Pons (tissue), 1 donor: ENCODE results near the gene ABHD17A.
A peak's percentile ranks its signal among the peaks of the same experiment; 100 is the strongest.

Experiments used
- DNase-seq: peaks from one replicate; pipeline ENCODE4 v3.0.0-alpha.2; 2016; ENCODE audit warnings: low spot score

The ABHD17A gene

DNA sequence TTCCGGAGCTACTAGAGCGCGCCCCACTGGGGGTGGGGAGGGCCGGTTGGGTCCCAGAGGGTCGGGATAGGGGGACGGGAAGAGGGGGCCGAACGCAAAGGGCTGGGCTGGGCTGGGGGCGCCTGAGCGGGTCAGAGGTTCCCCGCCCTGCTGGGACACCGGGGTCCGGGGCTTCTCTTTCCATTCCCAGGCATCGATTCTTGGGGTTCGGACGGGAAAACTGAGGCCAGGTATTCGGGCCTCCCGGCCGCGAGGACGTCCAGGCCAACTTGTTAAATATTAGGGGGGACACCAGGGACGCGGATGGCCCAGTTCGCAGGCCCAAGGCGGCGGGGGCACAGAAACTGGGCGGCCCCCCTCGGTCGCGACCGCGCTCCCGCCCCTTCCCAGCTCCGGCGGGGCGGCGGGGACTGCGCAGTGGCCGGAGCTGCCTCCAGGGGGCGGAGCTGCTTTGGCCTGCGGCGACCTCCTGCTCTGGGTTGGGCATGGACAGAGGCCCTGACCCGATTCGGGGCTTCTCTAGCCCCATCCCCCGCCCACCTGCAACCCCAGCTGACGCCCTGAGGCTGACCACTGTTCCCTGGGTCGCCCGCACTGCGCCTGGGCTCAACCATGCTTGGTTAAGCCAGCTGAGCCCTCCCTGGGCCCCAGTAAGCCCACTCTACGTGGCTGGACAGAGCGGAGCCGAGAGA, 20.7 kb downstream of the ABHD17A start:
- DNase-seq = no peak

DNA sequence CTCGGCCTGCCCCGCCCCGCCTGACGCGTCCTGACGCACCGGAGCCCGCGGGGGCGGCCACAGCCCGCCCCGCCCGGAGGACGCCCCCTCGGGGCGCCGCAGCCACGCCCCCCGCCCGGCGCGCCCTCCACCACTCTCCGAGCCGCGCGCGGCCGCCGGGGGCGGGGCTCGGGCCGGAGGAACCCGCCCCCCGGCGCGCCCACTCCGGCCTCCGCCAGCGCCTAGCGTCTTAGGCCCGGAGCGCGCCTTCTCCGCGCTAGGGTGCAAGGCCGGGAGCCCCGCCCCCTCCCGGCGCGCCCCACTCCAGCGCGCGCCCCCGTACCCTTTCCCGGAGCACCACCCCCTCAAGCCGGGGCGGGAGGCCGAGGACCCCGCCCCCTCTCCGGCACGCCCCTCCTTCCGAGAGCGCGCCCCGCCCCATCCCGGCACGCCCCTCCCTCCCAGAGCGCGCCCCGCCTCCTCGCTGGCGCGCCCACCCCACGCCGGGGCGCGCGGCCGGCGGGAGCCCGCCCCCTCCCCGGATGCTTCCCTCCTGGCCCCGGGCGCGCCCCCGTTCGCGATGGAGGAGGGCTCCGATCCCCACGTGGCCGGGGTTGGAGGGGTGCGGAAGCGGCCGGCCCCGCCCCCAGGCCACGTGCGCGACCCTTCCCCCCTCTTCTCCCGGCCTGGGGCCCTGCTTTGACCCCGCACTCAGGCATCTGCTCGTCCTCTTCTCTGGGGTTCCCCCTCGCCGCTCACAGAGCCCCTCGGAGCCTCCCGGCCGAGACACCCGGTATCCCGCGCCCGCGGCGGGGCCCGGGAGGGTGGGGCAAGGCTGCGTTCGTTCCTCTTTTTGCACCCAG, 21.4 kb downstream of the ABHD17A start:
- peak; percentile 86 for DNase-seq

DNA sequence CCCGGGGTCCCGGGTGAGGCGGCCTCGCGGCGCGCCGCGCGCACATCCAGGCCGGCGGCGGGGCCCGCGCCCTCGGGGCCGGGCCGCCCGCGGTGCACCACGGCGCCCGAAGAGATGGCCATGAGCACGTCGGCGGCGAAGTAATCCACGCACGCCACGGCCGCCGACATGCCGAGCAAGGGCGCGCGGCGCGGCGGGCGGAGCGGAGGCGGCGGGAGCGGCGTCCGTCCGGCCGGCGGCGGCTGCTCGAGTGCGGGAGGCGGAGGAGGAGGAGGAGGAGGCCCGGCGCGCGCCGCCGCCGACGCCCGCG, 22.0 kb downstream of the ABHD17A start, which contains the start of gene KLF16:
TSS of gene KLF16 (minus strand) at position 252 of the 310 bp plus-strand sequence. CDS start at position 170, 82 bp downstream.
- no peak for DNase-seq

DNA sequence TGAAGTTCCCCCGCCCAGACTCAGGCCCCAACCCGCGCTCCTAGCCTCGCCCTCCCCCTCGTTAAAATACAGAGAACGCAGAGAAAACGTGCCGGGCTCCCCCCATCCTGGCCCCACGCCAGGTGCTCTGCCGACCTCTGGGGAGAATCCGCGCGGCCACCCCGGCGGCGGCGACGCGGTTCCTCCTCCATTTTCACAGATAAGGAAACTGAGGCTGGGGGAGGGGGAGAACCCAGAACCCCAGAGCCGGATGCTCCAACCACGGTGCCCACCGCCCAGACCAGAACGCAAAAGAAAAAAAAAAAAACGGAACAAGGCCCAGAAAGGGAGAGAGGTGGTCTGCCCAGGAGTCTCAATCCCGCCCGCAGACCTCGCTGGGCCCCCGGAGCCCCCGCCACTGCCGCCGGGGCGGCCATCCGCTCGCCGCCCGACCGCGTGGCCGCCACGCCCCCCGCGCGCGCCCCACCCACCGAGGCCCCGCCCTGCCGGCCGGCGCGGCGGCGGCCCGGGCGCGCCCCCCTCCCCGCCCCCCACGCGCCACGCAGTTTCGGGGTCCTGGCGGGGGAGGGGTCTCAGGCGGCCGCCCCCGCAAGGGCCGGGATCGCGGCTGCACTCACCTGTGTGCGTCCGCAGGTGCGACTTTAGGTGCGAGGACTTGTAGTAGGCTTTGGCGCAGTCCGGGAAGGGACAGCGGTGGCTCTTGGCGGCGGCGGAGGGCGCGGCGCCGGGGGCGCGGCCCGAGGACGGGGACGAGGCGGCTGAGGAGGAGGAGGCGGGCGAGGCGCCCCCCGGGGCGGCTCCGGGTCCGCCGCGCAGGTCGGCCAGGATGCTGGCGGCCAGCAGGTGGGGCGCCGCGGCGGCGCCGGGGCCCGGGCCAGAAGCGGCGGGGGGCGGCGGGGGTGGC, 22.6 kb downstream of the ABHD17A start:
- no peak for DNase-seq

DNA sequence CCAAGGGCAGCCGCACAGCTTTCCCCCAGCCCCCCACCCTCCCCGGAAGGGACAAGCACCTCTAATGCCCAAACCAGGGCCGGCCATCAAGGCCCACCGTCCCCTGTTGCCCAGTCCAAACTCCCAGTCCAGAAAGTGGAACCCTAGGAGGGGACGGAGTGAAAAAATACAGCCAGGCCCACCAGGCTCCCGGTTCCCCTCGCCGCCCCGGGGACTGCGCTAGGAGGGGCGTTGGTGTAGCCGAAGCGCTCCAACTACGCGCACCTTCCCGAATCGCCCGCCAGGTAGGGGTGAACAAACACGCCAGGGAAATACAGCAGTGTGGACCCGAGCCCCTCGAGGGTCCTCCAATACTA, 23.2 kb downstream of the ABHD17A start:
- no peak for DNase-seq

DNA sequence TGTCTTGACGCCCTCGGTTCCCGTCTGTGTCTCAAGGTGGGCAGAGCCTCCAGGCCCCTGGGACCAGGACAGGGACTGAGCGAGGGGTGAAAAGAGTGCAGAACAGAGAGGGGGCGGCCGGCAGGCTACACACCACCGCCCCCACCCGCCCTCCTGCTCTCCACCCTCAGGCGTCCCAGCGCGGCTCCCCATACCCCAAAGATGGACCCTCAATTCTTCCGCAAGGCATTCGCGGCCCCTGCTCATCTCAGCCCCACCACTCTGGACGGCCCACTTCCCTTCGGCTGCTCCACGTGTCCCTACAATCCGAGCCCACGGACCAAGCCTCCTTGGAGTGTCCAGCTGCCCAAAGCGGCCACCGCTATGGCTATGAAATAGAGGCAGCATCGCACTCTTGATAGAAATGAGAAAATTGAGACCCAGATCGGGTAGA, 23.7 kb downstream of the ABHD17A start:
- no peak for DNase-seq

DNA sequence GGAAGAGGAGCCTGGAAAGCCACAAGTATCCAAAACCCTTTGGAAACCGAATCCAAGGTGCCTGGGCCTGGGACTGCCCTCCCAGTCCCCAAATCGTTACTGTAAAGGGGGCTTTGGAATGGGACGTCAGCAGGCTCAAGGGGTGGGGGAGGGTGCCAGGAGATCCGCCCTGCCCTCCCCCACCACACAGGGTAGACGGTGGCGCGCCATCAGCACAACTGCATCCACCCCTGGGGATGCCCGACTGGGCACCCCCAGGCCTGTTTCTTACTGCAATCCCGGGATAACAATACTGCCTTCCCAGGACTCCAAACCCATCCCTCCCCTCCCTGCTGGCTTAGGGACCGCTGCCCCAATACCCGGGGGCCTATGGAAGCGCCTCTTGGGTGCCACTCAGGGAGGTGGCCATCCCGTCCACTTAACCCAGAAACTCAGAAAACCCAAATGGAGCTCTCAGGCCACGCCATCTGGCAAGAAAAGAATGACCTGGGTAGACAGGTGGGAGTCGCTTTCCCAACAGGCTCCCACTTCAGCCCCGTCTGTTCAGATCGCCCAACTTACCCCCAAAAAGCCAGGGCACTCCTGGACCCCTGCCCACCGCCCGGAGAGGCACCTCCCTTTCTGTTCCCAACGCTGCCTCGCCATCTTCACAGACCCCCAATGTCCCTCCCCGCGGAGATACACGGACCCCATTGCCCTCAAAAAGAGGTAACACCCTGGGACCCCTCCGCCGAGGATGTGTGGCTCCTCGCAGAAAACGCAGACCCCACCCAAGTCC, 24.3 kb downstream of the ABHD17A start:
- no peak for DNase-seq

DNA sequence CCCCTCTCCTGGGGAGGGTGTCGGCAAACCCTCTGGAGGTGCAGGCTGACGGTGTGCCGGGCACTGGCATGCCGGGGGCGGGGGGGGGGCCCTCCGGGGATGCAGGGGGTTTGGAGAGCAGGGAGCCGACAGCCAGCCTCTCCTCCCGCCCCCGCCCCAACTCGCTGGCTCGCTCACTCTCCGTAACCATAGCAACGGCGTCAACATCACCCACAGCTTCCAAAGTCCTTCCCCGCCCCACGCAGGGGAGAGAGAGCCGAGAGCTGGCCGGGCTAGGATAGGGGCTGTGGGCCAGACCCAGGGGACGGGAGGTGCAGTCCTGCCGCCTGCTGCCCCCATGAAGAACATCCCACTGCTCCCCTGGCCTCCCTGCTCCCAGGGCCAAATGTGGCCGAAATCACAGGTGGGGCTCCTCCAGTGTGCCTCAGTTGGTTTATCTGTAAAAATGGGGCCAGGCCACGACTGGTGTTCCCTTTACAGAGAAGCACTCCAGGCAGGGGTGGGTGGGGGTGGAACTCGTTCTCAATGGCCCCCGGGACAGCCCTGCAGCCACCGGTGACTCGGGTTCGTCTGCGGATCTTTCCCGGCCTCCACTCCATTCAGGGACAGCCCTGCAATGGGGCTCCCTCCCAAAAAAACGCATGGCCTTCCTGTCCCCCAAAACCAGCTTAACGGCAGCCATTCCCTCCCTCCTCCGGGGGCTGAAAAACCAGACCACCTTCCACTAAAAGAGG, 25.1 kb downstream of the ABHD17A start:
- DNase-seq = no peak

DNA sequence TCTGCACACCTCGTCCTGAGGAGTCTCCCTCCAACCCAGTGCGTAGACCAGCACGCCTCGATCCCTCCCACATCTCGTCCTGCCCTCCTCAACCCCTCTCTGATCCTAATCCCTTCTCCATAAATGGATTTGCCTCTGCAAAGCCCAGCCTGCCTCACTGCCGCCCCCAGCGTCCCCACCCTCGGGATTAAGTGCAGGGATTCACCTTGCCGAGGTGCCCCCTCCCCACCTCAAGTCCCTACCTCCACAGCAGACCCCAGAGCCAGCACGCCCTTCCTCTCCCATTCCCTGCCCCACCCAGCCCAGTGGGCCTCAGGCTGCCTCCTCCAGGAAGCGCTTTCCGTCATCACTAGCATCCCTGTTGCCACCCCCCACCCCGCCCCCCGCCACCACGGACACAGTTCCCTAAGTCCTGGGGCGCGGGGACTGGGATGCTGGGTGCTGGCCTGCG, 25.9 kb downstream of the ABHD17A start:
- no peak for DNase-seq

DNA sequence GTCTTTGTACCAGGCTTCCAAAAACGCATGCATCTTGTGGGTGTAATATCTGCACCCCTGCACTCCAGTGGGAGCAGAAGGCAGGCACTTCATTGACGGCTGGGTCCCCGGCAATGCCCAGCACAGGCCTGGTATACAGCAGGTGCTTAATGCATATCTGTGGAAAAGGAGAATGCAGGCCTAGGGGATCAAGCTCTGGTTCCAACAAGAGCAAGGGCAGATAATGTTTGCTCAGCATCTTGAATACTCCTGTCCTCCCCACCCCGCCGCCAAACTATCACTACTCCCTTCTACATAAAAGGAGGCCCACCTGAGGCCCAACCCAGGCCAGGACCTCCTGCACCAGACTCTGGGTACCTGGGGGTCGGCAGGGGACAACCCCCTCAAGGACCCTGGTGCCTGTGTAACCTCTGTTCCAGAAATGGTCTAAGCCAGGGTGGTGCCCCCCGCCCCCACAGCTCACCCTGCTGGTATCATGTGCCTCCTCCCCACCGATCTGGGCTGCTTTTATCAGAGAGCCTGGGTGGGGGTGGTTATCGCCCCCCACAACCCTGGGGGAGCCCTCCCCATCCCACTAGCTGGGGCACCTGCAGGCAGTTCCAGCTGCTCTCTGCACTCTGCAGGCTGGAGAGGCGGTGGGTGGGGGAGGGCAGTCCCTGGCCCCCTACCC, 26.7 kb downstream of the ABHD17A start:
- no peak for DNase-seq

DNA sequence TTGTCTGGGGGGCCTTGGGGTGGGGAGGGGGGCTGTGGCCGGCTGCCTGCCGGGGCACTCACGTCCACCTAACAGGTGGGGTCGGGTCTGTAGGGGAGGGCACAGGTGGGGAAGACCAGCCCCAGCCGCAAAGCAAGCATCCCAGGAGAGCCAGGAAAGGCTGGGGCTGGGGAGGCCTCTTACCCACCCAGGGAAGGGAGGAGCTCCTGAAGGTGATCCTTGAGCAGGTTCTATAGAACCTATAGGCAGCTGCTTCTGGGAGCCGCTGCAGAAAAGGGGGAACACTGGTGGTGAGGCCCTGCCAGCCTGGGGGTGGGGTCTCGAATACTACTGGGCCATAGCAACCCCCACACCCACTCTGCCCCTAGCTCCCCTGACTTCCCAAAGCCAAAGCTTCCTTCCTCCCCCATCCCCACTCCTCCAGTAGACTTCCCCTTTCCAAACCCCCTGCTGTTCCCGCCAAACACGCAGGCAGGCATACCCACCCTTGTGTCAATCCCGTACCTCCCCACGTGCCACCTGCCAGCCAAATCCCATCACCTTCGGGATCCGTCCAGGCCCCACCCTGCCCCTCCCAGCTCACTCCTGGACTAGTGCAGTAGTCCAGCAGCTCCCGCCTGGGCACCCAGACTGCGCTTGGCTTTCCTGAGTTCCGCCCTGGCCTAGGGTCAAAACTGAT, 27.5 kb downstream of the ABHD17A start:
- DNase-seq = no peak

DNA sequence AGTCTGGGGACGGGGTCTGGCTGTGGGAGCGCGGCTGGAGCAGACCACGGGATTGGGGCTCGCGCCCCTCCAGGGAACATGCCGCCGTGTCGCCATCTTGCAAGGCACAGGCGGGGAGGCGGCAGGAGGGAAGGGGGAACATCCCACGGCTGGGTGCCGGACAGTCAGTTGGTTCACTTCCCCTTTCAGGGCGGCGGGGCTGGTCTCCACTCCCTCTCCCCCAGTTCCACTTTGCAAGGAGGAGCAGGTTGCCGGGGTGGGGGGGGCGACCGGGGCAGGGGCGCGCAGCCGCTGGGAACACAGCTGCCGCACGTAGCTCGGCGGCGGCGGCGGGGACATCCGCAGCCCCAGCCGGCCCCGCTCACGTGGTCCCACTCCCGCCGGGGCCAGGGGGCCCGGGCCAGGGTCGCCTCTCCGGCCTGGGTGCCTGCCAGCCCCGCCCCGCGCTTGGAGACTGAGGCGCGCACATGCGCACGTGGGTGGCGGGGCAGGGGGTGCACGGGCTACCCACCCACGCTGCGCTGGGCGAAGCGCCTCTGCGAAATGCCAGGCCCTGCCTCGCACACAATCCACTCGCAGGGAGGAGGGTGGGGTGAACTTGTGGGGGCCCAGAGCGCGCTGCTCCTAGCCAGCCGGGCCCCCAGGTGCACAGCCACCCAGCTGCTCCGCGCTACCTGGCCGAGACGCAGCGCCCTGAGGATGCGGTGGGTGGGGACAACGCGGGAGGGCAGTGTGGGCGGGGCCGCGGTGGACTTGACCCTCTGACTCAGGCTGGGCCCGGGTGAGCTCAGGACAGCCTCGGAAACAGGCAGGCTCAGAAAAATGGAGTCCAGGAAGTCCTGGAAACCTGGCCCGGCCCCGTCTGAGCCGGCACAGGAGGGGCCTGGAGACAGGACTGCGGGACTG, 28.3 kb downstream of the ABHD17A start:
- DNase-seq = no peak

DNA sequence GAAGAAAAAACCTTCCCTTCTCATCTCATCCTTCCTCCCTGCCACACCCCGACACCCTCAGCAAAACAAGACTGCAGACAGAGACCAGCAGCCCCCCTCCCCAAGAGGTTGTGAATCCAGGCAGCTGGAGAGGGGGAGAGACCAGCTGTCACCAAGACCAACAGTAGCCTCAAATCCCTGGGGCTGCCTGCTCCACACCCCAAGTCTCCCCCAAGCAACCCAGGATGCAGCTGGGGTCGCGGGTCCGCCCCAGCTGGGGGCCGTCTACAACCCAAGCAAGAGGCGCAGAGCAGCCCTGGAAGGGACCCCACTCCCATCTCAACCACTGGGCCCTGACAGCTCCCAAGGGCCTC, 29.0 kb downstream of the ABHD17A start:
- no peak for DNase-seq

DNA sequence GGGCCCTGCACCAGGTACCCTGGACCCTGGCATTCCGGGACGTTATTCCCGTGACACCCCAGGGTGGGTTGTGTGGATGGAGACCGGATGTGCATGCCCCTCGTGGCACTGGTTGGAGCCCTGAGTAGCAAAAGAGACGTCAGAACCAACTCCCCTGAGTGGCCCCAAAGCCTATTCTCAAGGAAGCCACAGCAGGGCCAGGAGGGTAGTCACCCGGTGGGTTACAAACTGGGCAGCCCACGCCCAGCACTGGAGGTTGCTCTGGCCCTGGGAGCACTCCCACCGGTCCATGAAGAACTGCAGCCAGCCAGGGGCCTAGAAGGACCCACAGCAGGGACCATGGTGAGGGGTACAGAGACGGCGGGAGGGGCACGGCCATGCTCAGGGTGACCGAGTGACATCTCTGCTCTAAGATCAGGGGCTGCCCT, 29.5 kb downstream of the ABHD17A start:
- DNase-seq = no peak

DNA sequence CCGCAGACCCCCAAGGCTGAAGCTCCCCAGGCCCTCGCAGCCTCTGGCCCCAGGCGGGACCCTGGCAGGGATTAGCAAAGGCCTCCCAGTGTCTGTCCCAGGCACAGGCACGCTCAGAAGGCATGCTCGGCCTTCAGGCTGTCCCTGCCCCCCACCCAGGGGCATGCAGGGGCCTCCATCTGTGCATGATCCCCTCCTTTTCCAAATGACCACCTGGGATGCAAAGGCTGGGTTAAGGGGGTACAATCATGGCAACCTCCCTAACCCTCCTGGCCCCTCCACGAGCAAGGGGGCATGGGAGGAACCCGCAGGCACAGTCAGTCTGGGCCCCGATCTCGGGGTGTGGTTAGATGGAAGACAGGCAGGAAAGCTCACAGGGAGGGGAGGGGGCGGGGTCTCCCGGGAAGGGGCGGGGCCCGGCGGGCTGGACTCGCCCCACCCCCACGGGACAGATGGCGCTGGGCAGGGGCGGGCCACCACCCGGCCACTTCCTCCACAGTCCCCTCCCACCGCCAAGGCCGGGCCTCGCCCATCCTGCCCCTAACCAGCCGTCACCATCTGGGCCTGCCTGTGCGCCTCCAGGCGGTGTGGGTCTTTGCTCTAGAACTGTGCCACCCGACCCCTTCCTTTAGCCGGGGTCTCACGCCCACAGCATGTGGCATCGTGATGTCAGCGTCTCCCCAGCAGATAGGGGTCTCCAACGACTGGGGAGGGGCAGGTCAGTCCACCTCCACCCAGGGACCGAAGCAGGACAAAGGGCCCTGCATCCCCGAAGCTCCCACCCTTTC, 30.1 kb downstream of the ABHD17A start:
- peak; percentile 76 for DNase-seq

DNA sequence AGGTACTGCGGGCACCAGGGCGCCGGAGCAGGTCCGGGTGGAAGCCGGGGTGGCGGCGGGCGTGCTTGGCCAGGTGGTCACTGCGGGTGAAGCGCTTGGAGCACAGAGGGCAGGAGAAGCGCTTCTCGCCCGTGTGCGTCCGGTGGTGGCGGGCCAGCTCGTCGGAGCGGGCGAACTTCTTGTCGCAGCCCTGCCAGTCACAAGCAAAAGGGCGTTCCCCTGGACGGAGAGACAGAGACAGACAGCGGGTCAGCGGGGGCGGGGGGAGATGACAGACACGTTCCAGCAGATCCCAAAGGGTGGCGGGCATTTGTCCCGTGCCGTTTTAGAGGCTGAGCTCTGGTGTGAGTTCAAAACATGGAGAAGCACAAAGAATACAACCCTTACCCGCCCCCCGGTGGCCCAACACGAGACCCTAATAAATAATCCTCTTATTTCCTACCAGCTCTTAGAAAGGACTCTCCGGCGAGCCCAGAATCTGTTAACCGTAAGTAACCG, 30.7 kb downstream of the ABHD17A start:
- no peak for DNase-seq

DNA sequence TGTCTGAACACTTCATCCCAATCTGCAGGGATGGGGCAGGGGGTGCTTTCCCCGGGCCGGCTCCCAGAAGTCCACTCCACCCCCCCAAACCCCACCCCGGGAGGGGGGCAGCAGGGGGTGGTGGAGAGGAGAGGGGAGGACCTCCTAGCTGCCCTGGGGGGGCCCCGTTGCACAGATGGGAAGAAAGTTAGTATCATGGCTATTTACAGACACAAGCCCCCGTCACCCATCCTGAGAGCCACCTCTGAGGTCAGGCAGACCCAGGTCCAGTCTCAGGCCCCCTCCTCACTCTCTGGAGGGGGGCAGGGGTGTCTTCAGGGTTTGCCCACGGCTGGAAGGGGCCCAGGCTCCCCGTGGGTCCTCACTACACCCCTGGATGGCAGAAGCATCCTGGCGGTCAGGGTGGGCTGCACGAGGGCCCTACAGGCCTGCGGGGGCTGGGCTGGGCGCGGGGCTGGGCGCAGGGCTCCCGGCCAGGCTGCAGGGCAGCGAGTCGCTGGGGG, 31.2 kb downstream of the ABHD17A start:
- no peak for DNase-seq
